HepG2 (cell line): ENCODE results near the gene TAC3. TPM values are rescaled to one million over a fixed set of nuclear protein-coding genes. Genes with fewer than 3 reads are reported as not detected.
A peak's percentile ranks its signal among the peaks of the same experiment; 100 is the strongest.

ENCODE experiments used
- ATAC-seq: fragments of 200-7000 bp; cut with Tn5 transposase; 3 replicates; pipeline ENCODE4 v1.9.1; 2020; ENCODE audit warnings: mild to moderate bottlenecking, moderate library complexity
- BruUV-seq: library from RNA; stranded (reverse); fragments of 400-500 nt; replicated peaks from 2 replicates; lab custom pipeline; 2021; lab: Mats Ljungman, UMichigan
- CTCF ChIA-PET: fragments of 300-600 bp; formaldehyde crosslinking; extraction: SDS; loops from one replicate; lab custom pipeline; 2021; ENCODE audit warnings: low total read pairs, inconsistent platforms, low intra/inter-chr PET ratio; lab: Yijun Ruan, JAX
- POLR2A ChIA-PET: fragments of 350-600 bp; sonication (Branson Sonifier 250); formaldehyde crosslinking; loops from one replicate; lab custom pipeline; 2020; ENCODE audit warnings: antibody characterized with exemption, inconsistent platforms; lab: Yijun Ruan, JAX
- DNase-seq: peaks from one replicate; pipeline ENCODE4 v3.0.0-alpha.2; 2015; ENCODE audit warnings: low spot score
- FAIRE-seq: peaks from 3 replicates; lab custom pipeline; 2011; peaks lifted over from hg19 to GRCh38; lab: Jason Lieb, UNC
- H2AFZ ChIP-seq: one replicate; pipeline ENCODE4 v1.6.1; 2011; ENCODE audit warnings: low read length, inconsistent platforms
- H3K27ac ChIP-seq: fragments of 300-600 bp; 3 replicates; pipeline ENCODE4 v1.8.0; 2011; ENCODE audit warnings: mixed run types, mild to moderate bottlenecking, mixed read lengths, low read length, inconsistent platforms; ENCODE audit not compliant: insufficient read depth; ENCODE audit errors: extremely low read length
- H3K27me3 ChIP-seq, 2 experiments: fragments of 200-600 bp in 1 of 2; 2 replicates in 1 of 2; 3 replicates in 1 of 2; pipeline versions ENCODE4 v1.6.0 to v1.8.0; 2011; ENCODE audit warnings: low read length in 2 of 2, mild to moderate bottlenecking in 2 of 2, moderate library complexity in 2 of 2, inconsistent platforms in 1 of 2; ENCODE audit not compliant: insufficient read depth in 2 of 2, control insufficient read depth in 1 of 2
- H3K36me3 ChIP-seq, 2 experiments: fragments of 200-600 bp in 1 of 2; replicated peaks in 1 of 2; 2 replicates in 1 of 2; 3 replicates in 1 of 2; pipeline versions ENCODE4 v1.5.1 to v1.8.0; 2011; ENCODE audit warnings: low read length in 2 of 2, inconsistent platforms in 1 of 2; ENCODE audit not compliant: insufficient read depth in 2 of 2, control insufficient read depth in 1 of 2
- H3K4me1 ChIP-seq: 2 replicates; pipeline ENCODE4 v1.5.1; 2012; ENCODE audit warnings: low read length, inconsistent platforms; ENCODE audit not compliant: insufficient read depth
- H3K4me2 ChIP-seq: 2 replicates; pipeline ENCODE4 v1.6.0; 2011; ENCODE audit warnings: low read depth, low read length, inconsistent platforms
- H3K4me3 ChIP-seq, 3 experiments: fragments of 200-600 bp in 1 of 3; sonication (generic), shearing (Covaris generic) in 1 of 3; replicated peaks in 1 of 3; 2 replicates each; pipeline ENCODE4 v1.5.1; 2011 to 2016; ENCODE audit warnings: low read length in 3 of 3, inconsistent platforms in 2 of 3, low read depth in 2 of 3, mild to moderate bottlenecking in 2 of 3, control low read depth in 1 of 3, mixed read lengths in 1 of 3; ENCODE audit not compliant: insufficient read depth in 1 of 3
- H3K79me2 ChIP-seq: one replicate; pipeline ENCODE4 v1.6.1; 2011; ENCODE audit warnings: low read length, inconsistent platforms; ENCODE audit not compliant: insufficient read depth
- H3K9ac ChIP-seq: 2 replicates; pipeline ENCODE4 v1.6.0; 2011; ENCODE audit warnings: mild to moderate bottlenecking, low read depth, low read length, inconsistent platforms; ENCODE audit not compliant: insufficient read depth
- H3K9me3 ChIP-seq: 2 replicates; pipeline ENCODE4 v1.5.1; 2012; ENCODE audit warnings: mild to moderate bottlenecking, low read length
- H4K20me1 ChIP-seq: 2 replicates; pipeline ENCODE4 v1.6.0; 2011; ENCODE audit warnings: inconsistent platforms, mild to moderate bottlenecking, low read length, moderate library complexity; ENCODE audit not compliant: insufficient read depth
- CTCF ChIP-seq: sonication (generic); formaldehyde crosslinking; IDR thresholded peaks from 2 replicates; pipeline ENCODE4 v1.5.0; 2020; ENCODE audit warnings: mild to moderate bottlenecking, missing genetic modification reagents, moderate library complexity
- HES4 ChIP-seq: sonication (generic); formaldehyde crosslinking; IDR thresholded peaks from 2 replicates; pipeline ENCODE4 v1.9.0; 2021; ENCODE audit warnings: mild to moderate bottlenecking, missing genetic modification reagents, borderline replicate concordance
- KDM5A ChIP-seq: fragments of 200-600 bp; sonication (generic); IDR thresholded peaks from 2 replicates; pipeline ENCODE4 v1.7.0; 2018; ENCODE audit warnings: antibody characterized with exemption, mild to moderate bottlenecking, low read length, borderline replicate concordance
- MBD4 ChIP-seq: IDR thresholded peaks from 2 replicates; pipeline ENCODE4 v1.6.1; 2012; ENCODE audit warnings: low read length, inconsistent platforms, borderline replicate concordance
- MNT ChIP-seq: fragments of 450-650 bp; IDR thresholded peaks from 2 replicates; pipeline ENCODE4 v1.6.1; 2016
- RAD21 ChIP-seq: fragments of 450-650 bp; formaldehyde crosslinking; IDR thresholded peaks from 2 replicates; pipeline ENCODE4 v1.5.0; 2020; ENCODE audit warnings: mild to moderate bottlenecking
- RBM39 ChIP-seq: fragments of 200-400 bp; formaldehyde crosslinking; IDR thresholded peaks from one replicate; pipeline ENCODE4 v1.6.1; 2018; ENCODE audit warnings: antibody characterized with exemption, mild to moderate bottlenecking, low read depth, low read length; ENCODE audit not compliant: poor library complexity, severe bottlenecking
- STAG1 ChIP-seq: sonication (generic); formaldehyde crosslinking; IDR thresholded peaks from 2 replicates; pipeline ENCODE4 v1.4.0; 2020; ENCODE audit warnings: missing genetic modification reagents
- TFAP4 ChIP-seq: sonication (generic); IDR thresholded peaks from 2 replicates; pipeline ENCODE4 v1.6.1; 2016; ENCODE audit warnings: low read depth, borderline replicate concordance
- ZNF460 ChIP-seq: sonication (generic); formaldehyde crosslinking; IDR thresholded peaks from 2 replicates; pipeline ENCODE4 v1.5.1; 2020; ENCODE audit warnings: missing genetic modification reagents, mild to moderate bottlenecking, borderline replicate concordance
- ZSCAN12 ChIP-seq: sonication (generic); formaldehyde crosslinking; IDR thresholded peaks from 2 replicates; pipeline ENCODE4 v1.9.0; 2021; ENCODE audit warnings: mild to moderate bottlenecking, missing genetic modification reagents
- ZSCAN22 ChIP-seq: sonication (generic); formaldehyde crosslinking; IDR thresholded peaks from 2 replicates; pipeline ENCODE4 v1.4.0; 2020; ENCODE audit warnings: mild to moderate bottlenecking, missing genetic modification reagents
- ZUFSP ChIP-seq: sonication (generic); formaldehyde crosslinking; IDR thresholded peaks from 2 replicates; pipeline ENCODE4 v1.9.0; 2021; ENCODE audit warnings: missing genetic modification reagents, mild to moderate bottlenecking, borderline replicate concordance
- WGBS: methylation state at CpG from one replicate; pipeline ENCODE4 v1.1.6; 2017; ENCODE audit warnings: low lambda C conversion rate; 5-methylcytosine and 5-hydroxymethylcytosine counted together
- in situ Hi-C: cut with HindIII; loops from 2 replicates; pipeline ENCODE4 v1.10.0; 2017; ENCODE audit warnings: low pct_unique_long_range_greater_than_20kb; ENCODE audit not compliant: extremely low pct_ligation_motif_present
- intact Hi-C: fragments of 100-400 bp; cut with micrococcal nuclease; formaldehyde crosslinking; loops from one replicate; pipeline ENCODE4 v1.10.0; 2022; ENCODE audit not compliant: unreplicated experiment
- polyA plus RNA-seq, 8 experiments: library from polyadenylated mRNA; depleted of rRNA in 3 of 8; stranded (reverse) in 7 of 8; unstranded in 1 of 8; fragments of >200 nt; fragmentation: Illumina TruSeq in 4 of 8; extraction: Trizol in 4 of 8; gene quantifications; 2 replicates each; pipeline versions ENCODE4 v1.2.1 to v1.2.3, GENCODE V29; 2011 to 2016; ENCODE audit warnings: low read depth in 4 of 8, missing spikeins in 1 of 8, mixed read lengths in 1 of 8; ENCODE audit not compliant: insufficient read depth in 1 of 8
- total RNA-seq, 5 experiments: library from RNA; depleted of rRNA; stranded (reverse); fragments of >200 nt; fragmentation: Illumina TruSeq; extraction: Trizol; gene quantifications; 2 replicates each; pipeline ENCODE4 v1.2.3, GENCODE V29; 2016; ENCODE audit warnings: low read depth in 1 of 5

The TAC3 gene
- total and polyA plus RNA-seq, 2 of the 13 experiments (the other 11 are each of a cell fraction or from before 2014, with no cell fraction given) = 0.13 to 0.15 TPM

GRCh38 chr12:57031138-57031725 is 14.9 kb upstream of the TAC3 start:
- in situ Hi-C loops = no loop called here
- POLR2A ChIA-PET = interaction anchor here (0.7 to 1.1 kb wide), 2 partner anchors 13 to 81 kb away, joined by 4 to 5 read pairs; no protein-coding TSS in a partner anchor
- peak; percentile 50; the same call in 1 of the 2 replicates for TF ChIP-seq TFAP4
- no peak for TF ChIP-seq ZSCAN22
- no peak for TF ChIP-seq MBD4
- no peak for TF ChIP-seq KDM5A
- no peak for TF ChIP-seq RBM39
- TF ChIP-seq ZUFSP = no peak
- peak; percentile 52 for TF ChIP-seq CTCF (CRISPR knock-in tag)
- no peak for TF ChIP-seq HES4 (CRISPR knock-in tag)
- peak; percentile 25; the same call in 1 of the 2 replicates for TF ChIP-seq RAD21
- no peak for TF ChIP-seq ZSCAN12 (CRISPR knock-in tag)
- TF ChIP-seq STAG1 = peak; percentile 58
- no peak for TF ChIP-seq ZNF460
- TF ChIP-seq MNT = no peak
- TF ChIP-seq, all 625 proteins: peak for 4
- no peak overlapping the region for H3K27ac ChIP-seq
- no peak overlapping the region for H3K9ac ChIP-seq
- no peak overlapping the region for H2AFZ ChIP-seq
- FAIRE-seq (peak; percentile 32), ATAC-seq (peak; percentile 50; the same call in 2 of the 3 replicates), DNase-seq (peak; percentile 28)
- WGBS = 55% methylated on average over 2 of the region's 2 CpGs
- H3K4me1 ChIP-seq = peaks cover 11% of the 10 kb centered on the region
- CTCF ChIA-PET = interaction anchor here (0.8 kb wide), 1 partner anchor 30 kb away, joined by 3 read pairs; no protein-coding TSS in a partner anchor
- no peaks in the 10 kb centered on the region for H3K27me3 ChIP-seq
- H3K79me2 ChIP-seq = no peaks in the 10 kb centered on the region
- BruUV-seq = no TSS peak
- H3K36me3 ChIP-seq = no peaks in the 10 kb centered on the region
- H4K20me1 ChIP-seq = no peaks in the 10 kb centered on the region
- intact Hi-C loops = no loop called here
- no peak overlapping the region for H3K4me2 ChIP-seq
- H3K4me3 ChIP-seq = no peak overlapping the region
- no peaks in the 10 kb centered on the region for H3K9me3 ChIP-seq
